Smooth muscle cell of the coronary artery (primary cell): ENCODE results near the gene BRWD1. TPM values are rescaled to one million over a fixed set of nuclear protein-coding genes. Genes with fewer than 3 reads are reported as not detected.

Source experiments
- total RNA-seq: library from RNA; depleted of rRNA; stranded (reverse); fragments of >200 nt; gene quantifications from 2 replicates; pipeline ENCODE4 v1.2.3, GENCODE V29; 2014; ENCODE audit warnings: low replicate concordance

The BRWD1 gene
- 42.2 and 48.9 TPM in 2 replicates for total RNA-seq

GRCh38 chr21:39313571-39314142 is at the start of gene BRWD1:
Gene BRWD1 (minus strand): TSS chr21:39313632. CDS start chr21:39313491, 141 bp downstream.

DNA sequence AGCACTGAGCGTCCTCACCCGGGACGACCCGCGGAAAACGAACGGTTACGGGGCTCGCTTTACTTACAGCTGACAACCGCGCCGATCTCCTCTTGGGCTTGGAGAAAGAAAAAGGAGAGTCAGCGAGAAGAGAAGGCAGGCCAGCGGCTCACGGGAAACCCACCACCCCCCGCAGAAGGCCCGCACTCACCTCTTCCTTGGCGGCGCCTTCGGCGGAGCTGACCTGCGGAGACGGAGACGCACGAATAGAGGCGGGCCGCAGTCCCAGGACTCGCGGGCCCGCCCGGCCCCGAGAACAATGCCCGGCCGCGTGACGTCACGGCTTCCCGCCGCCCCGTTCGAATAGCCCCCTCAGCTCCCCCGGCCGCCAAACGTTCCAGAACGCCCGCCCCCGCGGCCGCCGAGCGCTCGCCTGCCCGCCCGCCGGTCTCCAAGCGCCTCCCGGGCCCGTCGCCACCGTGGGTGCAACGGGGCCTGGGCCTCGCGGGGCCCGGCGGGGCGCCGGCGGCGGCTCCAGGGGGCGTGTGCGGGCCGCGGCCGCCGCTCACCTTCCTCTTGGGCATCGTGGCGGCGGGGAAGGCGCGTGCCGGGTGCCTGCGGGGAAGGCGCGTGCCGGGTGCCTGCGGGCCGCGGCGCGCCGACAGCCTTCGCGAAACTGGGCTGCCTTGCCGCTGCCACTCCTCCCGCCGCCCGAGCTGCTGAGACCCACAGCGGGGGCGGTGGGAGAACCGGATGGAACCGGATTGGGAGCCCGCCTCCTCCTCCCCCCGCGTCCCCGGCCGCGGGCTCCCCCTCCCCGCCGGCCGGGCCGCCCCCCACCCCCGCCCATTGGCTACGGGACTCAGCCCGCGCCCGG is 35.2 kb upstream of the BRWD1 start, which contains the start of gene HMGN1:
HMGN1 (minus strand) TSS at position 734 of the 856 bp plus-strand sequence; CDS start at position 563, 171 bp downstream.

GRCh38 chr21:39183272-39184049 is 130.0 kb downstream of the BRWD1 start, which contains the start of gene PSMG1:
Gene PSMG1 (minus strand): TSS chr21:39183451. CDS start chr21:39183385, 66 bp downstream.

Other genes with a start within 250 kb of the BRWD1 start
- gene PSMG1, start 130.2 kb downstream of the BRWD1 start, total RNA-seq = 44.8 and 67.5 TPM in 2 replicates
- 49.3 and 294 TPM in 2 replicates for gene HMGN1, start 35.5 kb upstream of the BRWD1 start, total RNA-seq
- gene LCA5L, start 132.1 kb upstream of the BRWD1 start, total RNA-seq = 0.35 and 0.75 TPM in 2 replicates
- 0.94 and 5.2 TPM in 2 replicates for gene SH3BGR, start 138.3 kb upstream of the BRWD1 start, total RNA-seq